GM12878 (cell line): ENCODE data around the gene SPATA9. TPM values are rescaled to one million over a fixed set of nuclear protein-coding genes. Genes with fewer than 3 reads are reported as not detected.

Source experiments
- ATF2 ChIP-seq: IDR thresholded peaks from 2 replicates; pipeline ENCODE4 v1.6.1; 2012; ENCODE audit warnings: low read length, inconsistent platforms
- BCL11A ChIP-seq: IDR thresholded peaks from 2 replicates; pipeline ENCODE4 v1.6.1; 2011; ENCODE audit warnings: low read depth, low read length
- ELK1 ChIP-seq: IDR thresholded peaks from 2 replicates; pipeline ENCODE4 v1.6.1; 2012; ENCODE audit warnings: low read depth, low read length, improper control_type of control experiment
- GABPA ChIP-seq: IDR thresholded peaks from 2 replicates; pipeline ENCODE4 v1.6.1; 2014; ENCODE audit warnings: antibody characterized with exemption, low read depth, mild to moderate bottlenecking, inconsistent platforms
- JUNB ChIP-seq: IDR thresholded peaks from 2 replicates; pipeline ENCODE4 v1.6.1; 2016; ENCODE audit warnings: antibody characterized with exemption, mild to moderate bottlenecking
- MAX ChIP-seq: IDR thresholded peaks from 2 replicates; pipeline ENCODE4 v1.6.1; 2012; ENCODE audit warnings: low read depth, low read length, improper control_type of control experiment
- MYB ChIP-seq: fragments of 150-350 bp; IDR thresholded peaks from 2 replicates; pipeline ENCODE4 v1.6.1; 2014; ENCODE audit warnings: mild to moderate bottlenecking, low read depth, low read length, borderline replicate concordance
- NFXL1 ChIP-seq: fragments of 450-650 bp; IDR thresholded peaks from 2 replicates; pipeline ENCODE4 v1.6.1; 2017; ENCODE audit warnings: antibody characterized with exemption, mild to moderate bottlenecking, borderline replicate concordance
- POLR2A ChIP-seq: IDR thresholded peaks from 2 replicates; pipeline ENCODE4 v1.6.1; 2011; ENCODE audit warnings: low read depth, mild to moderate bottlenecking, low read length
- RAD51 ChIP-seq: fragments of 450-650 bp; IDR thresholded peaks from 2 replicates; pipeline ENCODE4 v1.6.1; 2016; ENCODE audit warnings: moderate library complexity, mild to moderate bottlenecking, inconsistent platforms
- SUPT20H ChIP-seq: IDR thresholded peaks from 2 replicates; pipeline ENCODE4 v1.6.1; 2011; ENCODE audit warnings: low read depth, mild to moderate bottlenecking, low read length, moderate library complexity, borderline replicate concordance; ENCODE audit not compliant: control insufficient read depth
- TCF7 ChIP-seq: IDR thresholded peaks from 2 replicates; pipeline ENCODE4 v1.6.1; 2014; ENCODE audit warnings: antibody characterized with exemption, borderline replicate concordance
- polyA plus RNA-seq, 11 experiments: library from polyadenylated mRNA; depleted of rRNA in 4 of 11; unstranded in 6 of 11; stranded (reverse) in 5 of 11; fragments of >200 nt; fragmentation: Nextera tagmentation in 4 of 11; fragmentation: Illumina TruSeq in 1 of 11; extraction: Ambion mirVana in 4 of 11; extraction: Trizol in 1 of 11; gene quantifications; 1 replicate in 1 of 11; 2 replicates in 10 of 11; pipeline versions ENCODE4 v1.2.1 to v1.2.3, GENCODE V29; 2011 to 2016; ENCODE audit warnings: inconsistent platforms in 2 of 11, missing spikeins in 2 of 11, low read depth in 1 of 11
- total RNA-seq, 4 experiments: library from RNA; depleted of rRNA in 3 of 4; stranded (reverse); fragments of >200 nt in 3 of 4; fragmentation: Illumina TruSeq in 1 of 4; extraction: Trizol in 1 of 4; gene quantifications; 2 replicates each; pipeline versions ENCODE4 v1.2.1 to v1.2.3, GENCODE V29; 2013 to 2021

SPATA9 gene
- total and polyA plus RNA-seq, 10 of the 15 experiments (the other 5 are each of a cell fraction or from before 2014, with no cell fraction given), result 0.11 to 0.49 (median 0.16) TPM; not detected in 1

- TF ChIP-seq ATF2 (no peak), BCL11A (no peak), GABPA (peak; percentile 86), RAD51 (0 out of 2 replicates have a peak, but pooled peaks have one; percentile 12), NFXL1 (no peak), MYB (no peak), JUNB (no peak), ELK1 (no peak), POLR2A (peak; percentile 61), TCF7 (no peak), SUPT20H (no peak), MAX (no peak)
These were observed 50.7 kb downstream of the SPATA9 start (continued) for GRCh38 chr5:95631991-95632675.
